H1 (cell line): ENCODE results near the gene MNS1. TPM values are rescaled to one million over a fixed set of nuclear protein-coding genes. Genes with fewer than 3 reads are reported as not detected.

Experiments used
- BRCA1 ChIP-seq: IDR thresholded peaks from 2 replicates; pipeline ENCODE4 v1.6.1; 2012; ENCODE audit warnings: low read depth, low read length, improper control_type of control experiment
- CREB1 ChIP-seq: IDR thresholded peaks from 2 replicates; pipeline ENCODE4 v1.6.1; 2012; ENCODE audit warnings: inconsistent platforms
- EGR1 ChIP-seq: IDR thresholded peaks from 2 replicates; pipeline ENCODE4 v1.6.1; 2011; ENCODE audit warnings: low read depth, low read length, borderline replicate concordance
- EP300 ChIP-seq, 2 experiments: IDR thresholded peaks; 1 replicate in 1 of 2; 2 replicates in 1 of 2; pipeline ENCODE4 v1.6.1; 2011 to 2012; ENCODE audit warnings: low read depth in 2 of 2, low read length in 2 of 2, mild to moderate bottlenecking in 2 of 2, borderline replicate concordance in 1 of 2, inconsistent platforms in 1 of 2, moderate library complexity in 1 of 2
- GABPA ChIP-seq: IDR thresholded peaks from 2 replicates; pipeline ENCODE4 v1.6.1; 2011; ENCODE audit warnings: mild to moderate bottlenecking, low read length, moderate library complexity, borderline replicate concordance; ENCODE audit not compliant: insufficient read depth
- JUN ChIP-seq: IDR thresholded peaks from 2 replicates; pipeline ENCODE4 v1.6.1; 2011; ENCODE audit warnings: low read depth, mild to moderate bottlenecking, improper control_type of control experiment, low read length
- SIRT6 ChIP-seq: IDR thresholded peaks from one replicate; pipeline ENCODE4 v1.7.1; 2012; ENCODE audit warnings: low read length, inconsistent platforms
- USF2 ChIP-seq: IDR thresholded peaks from 2 replicates; pipeline ENCODE4 v1.6.1; 2011; ENCODE audit warnings: low read length, improper control_type of control experiment
- polyA plus RNA-seq, 7 experiments: library from polyadenylated mRNA; depleted of rRNA in 3 of 7; stranded (reverse) in 5 of 7; unstranded in 2 of 7; fragments of >200 nt in 5 of 7; fragments of 200-250 nt in 2 of 7; gene quantifications; 1 replicate in 5 of 7; 2 replicates in 1 of 7; 4 replicates in 1 of 7; pipeline versions ENCODE4 v1.2.1 to v1.2.3, GENCODE V29; 2011 to 2013; ENCODE audit warnings: missing spikeins in 2 of 7, mixed read lengths in 2 of 7
- total RNA-seq: library from RNA; stranded (reverse); fragmentation: NEBNext Ultra II Directional; extraction: Animal tissue kit (Norgen Biotek cat#: 25700); gene quantifications from 2 replicates; pipeline ENCODE4 v1.2.1, GENCODE V29; 2021

MNS1 gene
- total and polyA plus RNA-seq, 2 of the 8 experiments (the other 6 are each of a cell fraction or from before 2014, with no cell fraction given): 0.57 TPM; not detected in 1

GRCh38 chr15:56492236-56492635, 27.3 kb upstream of the MNS1 start (continued):
- TF ChIP-seq USF2 (no peak), CREB1 (no peak), EGR1 (no peak), GABPA (no peak), EP300 (IDR thresholded peaks at IDR 0.05; ENCODE audit: borderline replicate concordance in 1 of 2, low read depth in 2 of 2, low read length in 2 of 2) (no peak), JUN (no peak), SIRT6 (no peak), BRCA1 (no peak)
